Trophoblast cell (in vitro differentiated cells and primary cell): ENCODE data around the gene CDH1.

Experiments used
- DNase-seq, 2 donors: peaks; one replicate each; pipeline ENCODE4 v3.0.0-alpha.2; 2016
- H2AFZ ChIP-seq: 2 replicates; pipeline ENCODE4 v1.6.1; 2013; ENCODE audit warnings: low read length, moderate library complexity, mild to moderate bottlenecking; ENCODE audit not compliant: insufficient read depth, poor library complexity
- H2AK5ac ChIP-seq: 2 replicates; pipeline ENCODE4 v1.6.1; 2013; ENCODE audit warnings: mild to moderate bottlenecking, low read length
- H2BK120ac ChIP-seq: 2 replicates; pipeline ENCODE4 v1.6.1; 2013; ENCODE audit warnings: low read length, mild to moderate bottlenecking, moderate library complexity; ENCODE audit not compliant: insufficient read depth, poor library complexity
- H2BK12ac ChIP-seq: 2 replicates; pipeline ENCODE4 v1.6.1; 2013; ENCODE audit warnings: mild to moderate bottlenecking, low read length, moderate library complexity
- H2BK5ac ChIP-seq: 2 replicates; pipeline ENCODE4 v1.6.1; 2013; ENCODE audit warnings: low read length, low read depth, moderate library complexity, mild to moderate bottlenecking; ENCODE audit not compliant: poor library complexity
- H3K14ac ChIP-seq: 2 replicates; pipeline ENCODE4 v1.6.1; 2013; ENCODE audit warnings: mild to moderate bottlenecking, low read length
- H3K18ac ChIP-seq: 2 replicates; pipeline ENCODE4 v1.6.1; 2013; ENCODE audit warnings: mild to moderate bottlenecking, low read length
- H3K23ac ChIP-seq: 2 replicates; pipeline ENCODE4 v1.6.1; 2013; ENCODE audit warnings: low read length
- H3K27ac ChIP-seq: 2 replicates; pipeline ENCODE4 v1.5.1; 2013; ENCODE audit warnings: low read depth, mild to moderate bottlenecking, inconsistent platforms, low read length, moderate library complexity
- H3K27me3 ChIP-seq: 2 replicates; pipeline ENCODE4 v1.6.1; 2013; ENCODE audit warnings: inconsistent platforms, mild to moderate bottlenecking, low read length, moderate library complexity; ENCODE audit not compliant: insufficient read depth
- H3K36me3 ChIP-seq, 2 experiments: 1 replicate in 1 of 2; 2 replicates in 1 of 2; pipeline ENCODE4 v1.6.1; 2013; ENCODE audit warnings: low read length in 2 of 2, mild to moderate bottlenecking in 2 of 2, moderate library complexity in 1 of 2; ENCODE audit not compliant: insufficient read depth in 2 of 2, control insufficient read depth in 1 of 2
- H3K4ac ChIP-seq: 2 replicates; pipeline ENCODE4 v1.6.1; 2013; ENCODE audit warnings: low read depth, mild to moderate bottlenecking, low read length, moderate library complexity
- H3K4me1 ChIP-seq, 2 experiments: 1 replicate in 1 of 2; 2 replicates in 1 of 2; pipeline ENCODE4 v1.6.1; 2013; ENCODE audit warnings: low read length in 2 of 2, mild to moderate bottlenecking in 2 of 2, moderate library complexity in 1 of 2; ENCODE audit not compliant: insufficient read depth in 2 of 2, control insufficient read depth in 1 of 2
- H3K4me2 ChIP-seq: 2 replicates; pipeline ENCODE4 v1.6.1; 2013; ENCODE audit warnings: inconsistent platforms, mild to moderate bottlenecking, low read length, moderate library complexity
- H3K4me3 ChIP-seq: 2 replicates; pipeline ENCODE4 v1.5.1; 2013; ENCODE audit warnings: mild to moderate bottlenecking, low read depth, low read length, inconsistent platforms
- H3K79me1 ChIP-seq: one replicate; pipeline ENCODE4 v1.6.1; 2013; ENCODE audit warnings: low read length
- H3K79me2 ChIP-seq: 2 replicates; pipeline ENCODE4 v1.6.1; 2013; ENCODE audit warnings: low read length, mild to moderate bottlenecking; ENCODE audit not compliant: control insufficient read depth, insufficient read depth, poor library complexity
- H3K9ac ChIP-seq: 2 replicates; pipeline ENCODE4 v1.6.1; 2013; ENCODE audit warnings: mild to moderate bottlenecking, low read length
- H3K9me3 ChIP-seq: 2 replicates; pipeline ENCODE4 v1.6.1; 2013; ENCODE audit warnings: low read depth, mild to moderate bottlenecking, control low read depth, inconsistent platforms, low read length; ENCODE audit not compliant: insufficient read depth
- H4K12ac ChIP-seq: 2 replicates; pipeline ENCODE4 v1.6.1; 2013; ENCODE audit warnings: low read depth, mild to moderate bottlenecking, low read length, moderate library complexity
- H4K8ac ChIP-seq: 2 replicates; pipeline ENCODE4 v1.6.1; 2013; ENCODE audit warnings: low read depth, mild to moderate bottlenecking, low read length, moderate library complexity
- H4K91ac ChIP-seq: one replicate; pipeline ENCODE4 v1.6.1; 2013; ENCODE audit warnings: low read depth, mild to moderate bottlenecking, low read length, moderate library complexity
- WGBS: extraction: QIAGEN DNeasy Blood & Tissue Kit; methylation state at CpG from one replicate; pipeline ENCODE4 v1.1.7; 2013; ENCODE audit warnings: missing lambda C conversion rate; ENCODE audit not compliant: insufficient read length, insufficient coverage; ENCODE audit errors: extremely low coverage; 5-methylcytosine and 5-hydroxymethylcytosine counted together

CDH1 gene

GRCh38 chr16:68719993-68720489 lies 17.1 kb upstream of the CDH1 start:
- H3K9me3 ChIP-seq: no peaks in the 10 kb centered on the region
- H2BK120ac ChIP-seq: no peak overlapping the region
- no CpG with 5 or more reads among the region's 2 CpGs for WGBS
- H3K27me3 ChIP-seq: no peaks in the 10 kb centered on the region
- H3K79me1 ChIP-seq: no peaks in the 10 kb centered on the region
- no peak overlapping the region for H2AK5ac ChIP-seq
- no peak overlapping the region for H3K27ac ChIP-seq
- no peaks in the 10 kb centered on the region for H3K79me2 ChIP-seq
- H3K36me3 ChIP-seq: no peaks in the 10 kb centered on the region
- H3K4me2 ChIP-seq: no peak overlapping the region
- no peak overlapping the region for H2AFZ ChIP-seq
- H3K14ac ChIP-seq: no peak overlapping the region
- no peak overlapping the region for H3K4me3 ChIP-seq
- H4K91ac ChIP-seq: no peak overlapping the region
- no peaks in the 10 kb centered on the region for H3K4me1 ChIP-seq
- no peak overlapping the region for H4K12ac ChIP-seq
- H3K9ac ChIP-seq: no peak overlapping the region
- no peak overlapping the region for H2BK5ac ChIP-seq
- DNase-seq: no peak
- no peak overlapping the region for H3K4ac ChIP-seq
- no peak overlapping the region for H4K8ac ChIP-seq
- H2BK12ac ChIP-seq: no peak overlapping the region
- no peak overlapping the region for H3K23ac ChIP-seq
- H3K18ac ChIP-seq: no peak overlapping the region

- no peak overlapping the region for H2BK120ac ChIP-seq
- no CpG with 5 or more reads among the region's 12 CpGs for WGBS
- H3K18ac ChIP-seq: no peak overlapping the region
- H3K4me2 ChIP-seq: no peak overlapping the region
- no peaks in the 10 kb centered on the region for H3K79me2 ChIP-seq
- no peak overlapping the region for H3K4ac ChIP-seq
- H2BK12ac ChIP-seq: no peak overlapping the region
- no peak overlapping the region for H4K91ac ChIP-seq
- no peaks in the 10 kb centered on the region for H3K4me1 ChIP-seq
- no peaks in the 10 kb centered on the region for H3K9me3 ChIP-seq
- H3K79me1 ChIP-seq: no peaks in the 10 kb centered on the region
- no peak overlapping the region for H3K14ac ChIP-seq
- peak; percentile 63 to 74 for DNase-seq
- no peak overlapping the region for H2AK5ac ChIP-seq
- H3K27ac ChIP-seq: no peak overlapping the region
- no peak overlapping the region for H3K9ac ChIP-seq
- no peak overlapping the region for H4K8ac ChIP-seq
- H2BK5ac ChIP-seq: no peak overlapping the region
- no peak overlapping the region for H3K23ac ChIP-seq
- H4K12ac ChIP-seq: no peak overlapping the region
- H2AFZ ChIP-seq: no peak overlapping the region
- no peaks in the 10 kb centered on the region for H3K27me3 ChIP-seq
- H3K4me3 ChIP-seq: no peak overlapping the region
- no peaks in the 10 kb centered on the region for H3K36me3 ChIP-seq
These were observed 14.7 kb upstream of the CDH1 start for GRCh38 chr16:68722119-68723024.

GRCh38 chr16:68724797-68725196 lies 12.3 kb upstream of the CDH1 start:
- Histone ChIP-seq H2AK5ac (no peak overlapping the region), H4K8ac (no peak overlapping the region), H3K4ac (no peak overlapping the region), H3K27ac (no peak overlapping the region), H3K4me1 (no peaks in the 10 kb centered on the region), H3K23ac (no peak overlapping the region), H2BK120ac (no peak overlapping the region), H3K4me3 (no peak overlapping the region), H3K79me2 (no peaks in the 10 kb centered on the region), H3K36me3 (no peaks in the 10 kb centered on the region), H3K14ac (no peak overlapping the region), H3K27me3 (no peaks in the 10 kb centered on the region), H3K4me2 (no peak overlapping the region), H4K12ac (no peak overlapping the region), H3K9me3 (no peaks in the 10 kb centered on the region), H3K79me1 (no peaks in the 10 kb centered on the region), H3K9ac (no peak overlapping the region), H4K91ac (no peak overlapping the region), H2BK12ac (no peak overlapping the region), H2BK5ac (no peak overlapping the region), H3K18ac (no peak overlapping the region), H2AFZ (no peak overlapping the region)
- no peak for DNase-seq
- no CpG with 5 or more reads among the region's 3 CpGs for WGBS

GRCh38 chr16:68728523-68728922 lies 8.6 kb upstream of the CDH1 start:
- no CpG with 5 or more reads among the region's 4 CpGs for WGBS

More at GRCh38 chr16:68728523-68728922, 8.6 kb upstream of the CDH1 start:
- Histone ChIP-seq H3K4me3 (no peak overlapping the region), H3K4me1 (peaks cover 10 to 12% of the 10 kb centered on the region in 2 experiments), H3K23ac (no peak overlapping the region), H3K79me1 (peaks cover 13% of the 10 kb centered on the region), H4K12ac (no peak overlapping the region), H2BK120ac (no peak overlapping the region), H3K9ac (no peak overlapping the region), H4K8ac (no peak overlapping the region), H4K91ac (no peak overlapping the region), H2AFZ (no peak overlapping the region), H2AK5ac (no peak overlapping the region), H3K79me2 (no peaks in the 10 kb centered on the region), H3K9me3 (no peaks in the 10 kb centered on the region), H3K4me2 (no peak overlapping the region), H2BK5ac (no peak overlapping the region), H3K4ac (no peak overlapping the region), H2BK12ac (no peak overlapping the region), H3K14ac (no peak overlapping the region), H3K18ac (no peak overlapping the region), H3K27me3 (no peaks in the 10 kb centered on the region), H3K36me3 (no peaks in the 10 kb centered on the region), H3K27ac (no peak overlapping the region)
- peak; percentile 38 to 58 for DNase-seq
